Fibroblast of lung (primary cell): ENCODE results near the gene SORT1. TPM values are rescaled to one million over a fixed set of nuclear protein-coding genes. Genes with fewer than 3 reads are reported as not detected.

ENCODE experiments used
- DNase-seq, 2 donors: peaks; one replicate each; pipeline versions ENCODE4 v3.0.0 to v3.0.0-alpha.2; 2010; ENCODE audit warnings: low read depth in 2 of 2
- H2AFZ ChIP-seq: 2 replicates; pipeline ENCODE4 v1.5.1; 2012; ENCODE audit warnings: low read length, control low read depth, inconsistent platforms
- H3K27ac ChIP-seq: 2 replicates; pipeline ENCODE4 v1.5.1; 2011; ENCODE audit warnings: low read length, control low read depth; ENCODE audit not compliant: insufficient read depth
- H3K27me3 ChIP-seq: 2 replicates; pipeline ENCODE4 v1.5.1; 2011; ENCODE audit warnings: mild to moderate bottlenecking, low read length; ENCODE audit not compliant: control insufficient read depth, insufficient read depth
- H3K36me3 ChIP-seq: 2 replicates; pipeline ENCODE4 v1.5.1; 2011; ENCODE audit warnings: low read length; ENCODE audit not compliant: control insufficient read depth, insufficient read depth
- H3K4me1 ChIP-seq: 2 replicates; pipeline ENCODE4 v1.5.1; 2011; ENCODE audit warnings: low read length; ENCODE audit not compliant: control insufficient read depth, insufficient read depth; ENCODE audit errors: extremely low read depth
- H3K4me2 ChIP-seq: 2 replicates; pipeline ENCODE4 v1.5.1; 2011; ENCODE audit warnings: low read length, control low read depth; ENCODE audit not compliant: insufficient read depth; ENCODE audit errors: extremely low read depth
- H3K4me3 ChIP-seq, 4 experiments: fragments of 200-600 bp in 1 of 4; sonication (generic) in 1 of 4; replicated peaks in 1 of 4; 2 replicates each; pipeline ENCODE4 v1.5.1; 2011 to 2016; ENCODE audit warnings: low read length in 4 of 4, low read depth in 3 of 4, mild to moderate bottlenecking in 3 of 4, control low read depth in 2 of 4, inconsistent platforms in 1 of 4, mixed read lengths in 1 of 4; ENCODE audit not compliant: insufficient read depth in 1 of 4; ENCODE audit errors: control extremely low read depth in 1 of 4
- H3K79me2 ChIP-seq: 2 replicates; pipeline ENCODE4 v1.5.1; 2012; ENCODE audit warnings: mild to moderate bottlenecking, low read length, inconsistent platforms; ENCODE audit not compliant: control insufficient read depth, insufficient read depth
- H3K9ac ChIP-seq: 2 replicates; pipeline ENCODE4 v1.5.1; 2011; ENCODE audit warnings: mild to moderate bottlenecking, low read length, control low read depth; ENCODE audit not compliant: insufficient read depth
- H3K9me3 ChIP-seq: 2 replicates; pipeline ENCODE4 v1.5.1; 2012; ENCODE audit warnings: low read depth, low read length; ENCODE audit not compliant: control insufficient read depth, insufficient read depth
- H4K20me1 ChIP-seq: 2 replicates; pipeline ENCODE4 v1.5.1; 2011; ENCODE audit warnings: low read length; ENCODE audit not compliant: control insufficient read depth, insufficient read depth; ENCODE audit errors: extremely low read depth
- CTCF ChIP-seq, 2 donors: IDR thresholded peaks in 1 of 2; conservative IDR thresholded peaks in 1 of 2; 1 replicate in 1 of 2; 2 replicates in 1 of 2; pipeline ENCODE4 v1.5.1; 2011 to 2012; ENCODE audit warnings: low read length in 2 of 2, control low read depth in 1 of 2, inconsistent platforms in 1 of 2, low read depth in 1 of 2, mild to moderate bottlenecking in 1 of 2
- EZH2 ChIP-seq: IDR thresholded peaks from 2 replicates; pipeline ENCODE4 v1.5.1; 2012; ENCODE audit warnings: low read length, control low read depth, mild to moderate bottlenecking; ENCODE audit errors: missing control alignments
- polyA plus RNA-seq, 2 donors: library from polyadenylated mRNA; depleted of rRNA in 1 of 2; stranded (reverse) in 1 of 2; unstranded in 1 of 2; fragments of >200 nt; gene quantifications; 2 replicates each; pipeline ENCODE4 v1.2.1, GENCODE V29; 2011 to 2012; ENCODE audit warnings: missing spikeins in 1 of 2
- total RNA-seq: library from RNA; depleted of rRNA; stranded (reverse); fragments of >200 nt; gene quantifications from 2 replicates; pipeline ENCODE4 v1.2.1, GENCODE V29; 2014

The SORT1 gene
- total and polyA plus RNA-seq, 2 donors (not counting 1 experiment from before 2014, with no cell fraction given) = 27.5 to 37.5 TPM

GRCh38 chr1:109393617-109394233, 4.0 kb downstream of the SORT1 start:
- H2AFZ ChIP-seq = no peak overlapping the region
- no peaks in the 10 kb centered on the region for H3K9me3 ChIP-seq
- H3K4me2 ChIP-seq = peak overlapping the region; percentile 48
- H3K27ac ChIP-seq = peak overlapping the region; percentile 48
- DNase-seq = no peak
- no peak overlapping the region for H3K9ac ChIP-seq
- H3K4me3 ChIP-seq = peak overlapping the region in 2 of 4 experiments; percentile 12 to 15
- H3K36me3 ChIP-seq = no peaks in the 10 kb centered on the region
- no peaks in the 10 kb centered on the region for H4K20me1 ChIP-seq
- no peaks in the 10 kb centered on the region for H3K27me3 ChIP-seq
- H3K79me2 ChIP-seq = peaks cover 2% of the 10 kb centered on the region
- TF ChIP-seq EZH2 (no peak), CTCF (conservative IDR thresholded peaks at IDR 0.05 in 1 of 2, IDR thresholded peaks at IDR 0.05 in 1 of 2; ENCODE audit: low read depth in 1 of 2, low read length in 2 of 2) (no peak)
- peaks cover 28% of the 10 kb centered on the region for H3K4me1 ChIP-seq

DNA sequence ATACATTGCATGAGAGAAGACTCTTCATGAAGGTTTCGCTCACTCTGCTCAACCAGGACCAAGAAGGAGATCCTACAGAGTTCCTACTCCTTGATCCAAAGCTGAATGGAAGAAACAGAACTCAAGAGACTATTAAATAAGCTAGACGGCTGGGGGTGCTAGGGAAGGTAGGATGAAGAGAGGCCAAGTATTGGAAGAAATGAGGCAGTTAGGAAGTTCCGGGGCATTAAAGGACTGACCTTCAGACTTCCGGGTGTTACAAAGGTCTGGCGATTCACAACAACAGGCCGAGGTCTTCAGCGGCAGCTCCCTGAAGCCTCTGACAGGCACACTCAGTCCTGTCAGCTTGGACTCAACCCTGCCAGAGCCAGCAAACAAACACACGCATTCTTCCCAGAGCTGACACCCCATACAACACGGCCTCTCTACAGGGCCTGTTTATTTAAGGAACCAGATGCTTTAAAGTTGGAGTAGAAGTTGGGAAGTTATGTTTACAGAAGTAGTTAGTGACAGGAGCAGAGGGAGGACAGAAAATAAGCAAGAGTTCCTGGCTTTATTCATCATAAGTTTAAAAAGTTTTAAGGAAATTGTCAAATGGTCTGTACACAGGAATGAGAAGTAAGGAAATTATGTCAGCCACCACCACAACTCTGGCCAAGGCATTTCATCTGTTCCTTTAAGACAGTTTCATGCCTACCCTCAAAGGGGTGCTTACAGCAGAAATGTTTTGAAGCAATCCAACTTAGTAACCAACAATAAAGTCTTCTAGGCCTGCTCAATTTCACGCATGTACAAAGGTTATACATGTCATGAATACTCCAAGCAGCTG, 4.7 kb downstream of the SORT1 start:
- Histone ChIP-seq H3K4me3 (peak overlapping the region in 2 of 4 experiments; percentile 12 to 15), H3K27me3 (no peaks in the 10 kb centered on the region), H2AFZ (no peak overlapping the region), H3K4me1 (peaks cover 28% of the 10 kb centered on the region), H3K79me2 (peaks cover 2% of the 10 kb centered on the region), H3K9me3 (no peaks in the 10 kb centered on the region), H4K20me1 (no peaks in the 10 kb centered on the region), H3K9ac (no peak overlapping the region), H3K4me2 (peak overlapping the region; percentile 48), H3K27ac (peak overlapping the region; percentile 48), H3K36me3 (no peaks in the 10 kb centered on the region)
- TF ChIP-seq CTCF (conservative IDR thresholded peaks at IDR 0.05 in 1 of 2, IDR thresholded peaks at IDR 0.05 in 1 of 2; ENCODE audit: low read depth in 1 of 2, low read length in 2 of 2) = no peak
- TF ChIP-seq EZH2 = no peak
- peak; percentile 56 to 97 for DNase-seq

DNA sequence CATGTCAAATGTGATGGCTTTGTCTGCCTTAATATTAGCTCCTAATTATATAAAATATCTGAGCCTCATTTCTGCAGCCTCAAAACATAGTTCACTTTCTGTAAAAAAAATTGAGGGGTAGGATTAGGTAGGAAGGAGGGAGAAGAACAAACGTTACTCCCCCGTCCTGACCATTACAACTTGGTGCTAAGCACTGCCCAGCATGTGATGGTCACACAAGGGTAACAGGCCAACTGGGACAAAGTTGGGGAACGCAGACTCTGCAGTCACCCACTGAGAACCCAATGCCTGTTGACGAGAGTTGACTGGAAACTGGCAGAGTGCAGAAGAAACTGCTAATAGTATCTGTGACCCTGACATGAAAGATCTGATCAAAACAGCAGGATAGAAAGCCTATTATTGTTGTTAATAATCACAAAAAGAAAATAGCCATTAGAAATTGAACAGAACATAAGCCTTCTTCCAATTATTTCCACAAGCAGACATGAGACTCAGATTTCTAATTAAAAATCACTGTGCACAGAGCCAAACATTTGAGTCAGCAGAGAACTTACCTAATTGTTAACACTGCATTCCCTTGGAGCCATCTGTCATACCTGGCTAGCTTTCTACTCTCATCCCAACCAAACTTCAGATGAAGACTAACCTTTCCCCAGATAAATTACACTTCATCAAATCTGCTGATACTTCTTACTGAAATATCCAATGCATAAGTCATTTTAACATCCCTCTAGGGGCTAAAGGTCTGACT, 5.5 kb downstream of the SORT1 start:
- Histone ChIP-seq H3K27ac (peak overlapping the region; percentile 48), H4K20me1 (no peaks in the 10 kb centered on the region), H3K9ac (no peak overlapping the region), H3K27me3 (no peaks in the 10 kb centered on the region), H3K4me2 (peak overlapping the region; percentile 70), H2AFZ (no peak overlapping the region), H3K79me2 (peaks cover 2% of the 10 kb centered on the region), H3K4me3 (peak overlapping the region in 2 of 4 experiments; percentile 7 to 34), H3K9me3 (no peaks in the 10 kb centered on the region), H3K4me1 (peaks cover 28% of the 10 kb centered on the region), H3K36me3 (no peaks in the 10 kb centered on the region)
- DNase-seq = peak in 1 of 2 donors; percentile 51
- TF ChIP-seq EZH2 = no peak
- TF ChIP-seq CTCF (conservative IDR thresholded peaks at IDR 0.05 in 1 of 2, IDR thresholded peaks at IDR 0.05 in 1 of 2; ENCODE audit: low read depth in 1 of 2, low read length in 2 of 2) = no peak
